ENCODE results near the gene RNF213. TPM values are rescaled to one million over a fixed set of nuclear protein-coding genes. Genes with fewer than 3 reads are reported as not detected.

The RNF213 gene
- total RNA-seq (2022; extraction: Qiagen RNA extraction; ENCODE audit: low read depth) = 54.9 to 62.3 TPM (median 58.8 TPM) in 5 replicates

DNA sequence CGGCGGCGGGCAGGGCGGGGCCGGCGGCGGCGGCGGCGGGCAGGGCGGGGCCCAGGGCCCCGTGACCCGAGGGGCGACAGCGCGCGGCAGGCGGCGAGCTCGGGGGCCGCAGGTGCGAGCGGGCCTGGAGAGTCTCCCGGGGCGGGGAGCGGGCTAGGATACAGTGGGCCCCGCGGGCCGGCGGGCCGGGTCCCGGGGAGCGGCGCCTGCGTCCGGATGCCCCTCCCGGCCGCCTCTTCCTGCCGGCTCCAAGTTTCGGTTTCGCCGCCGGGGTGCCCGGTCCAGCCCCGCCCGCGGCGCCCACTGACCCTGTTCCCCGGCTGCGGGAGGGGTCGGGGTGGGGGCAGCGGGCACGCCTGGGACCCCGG lies at the start of gene RNF213:
Gene RNF213, plus strand, starts transcription at position 62 of the 368 bp plus-strand sequence. CDS start 2,830 bp downstream, outside the sequence.

DNA sequence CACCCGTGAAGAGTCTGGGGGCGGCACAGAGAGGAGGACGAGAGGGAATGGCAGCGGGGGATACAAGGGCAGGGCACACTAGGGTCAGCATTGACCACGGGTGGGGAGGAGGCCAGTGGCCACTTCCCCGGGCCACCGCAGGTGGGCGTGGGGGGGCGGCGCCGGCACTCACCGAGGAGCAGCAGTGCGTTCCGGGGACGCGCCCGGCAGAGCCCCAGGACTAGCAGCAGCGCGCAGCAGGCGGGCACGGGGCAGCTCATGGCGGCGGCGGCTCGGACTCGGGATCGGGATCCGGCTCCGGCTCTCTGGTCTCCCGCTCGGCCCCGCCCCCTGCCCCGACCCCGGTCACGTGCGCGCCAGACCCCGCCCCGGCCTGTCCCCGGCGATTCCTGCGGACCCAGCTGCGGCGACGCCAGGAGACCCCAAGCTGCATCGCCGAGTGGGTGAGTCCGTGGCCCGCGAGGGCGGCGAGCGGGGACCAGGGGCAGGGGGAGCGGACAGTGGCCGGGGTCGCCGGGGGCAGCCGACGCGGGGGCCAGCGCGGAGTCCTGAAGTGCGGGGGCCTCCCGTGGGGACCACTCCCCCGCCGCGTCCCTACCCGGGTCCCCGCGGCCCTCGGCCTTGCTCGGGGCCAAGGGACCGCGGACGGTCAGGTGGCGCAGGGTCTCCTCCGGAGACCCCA lies 40.5 kb upstream of the RNF213 start, which contains the start of the genes SGSH and SLC26A11:
Gene SGSH, minus strand, starts transcription at position 280 of the 682 bp plus-strand sequence. Its CDS starts 20 bp downstream, at position 260.
Gene SLC26A11, plus strand, starts transcription at position 374 of the 682 bp plus-strand sequence. CDS start 1,134 bp downstream, outside the sequence.

DNA sequence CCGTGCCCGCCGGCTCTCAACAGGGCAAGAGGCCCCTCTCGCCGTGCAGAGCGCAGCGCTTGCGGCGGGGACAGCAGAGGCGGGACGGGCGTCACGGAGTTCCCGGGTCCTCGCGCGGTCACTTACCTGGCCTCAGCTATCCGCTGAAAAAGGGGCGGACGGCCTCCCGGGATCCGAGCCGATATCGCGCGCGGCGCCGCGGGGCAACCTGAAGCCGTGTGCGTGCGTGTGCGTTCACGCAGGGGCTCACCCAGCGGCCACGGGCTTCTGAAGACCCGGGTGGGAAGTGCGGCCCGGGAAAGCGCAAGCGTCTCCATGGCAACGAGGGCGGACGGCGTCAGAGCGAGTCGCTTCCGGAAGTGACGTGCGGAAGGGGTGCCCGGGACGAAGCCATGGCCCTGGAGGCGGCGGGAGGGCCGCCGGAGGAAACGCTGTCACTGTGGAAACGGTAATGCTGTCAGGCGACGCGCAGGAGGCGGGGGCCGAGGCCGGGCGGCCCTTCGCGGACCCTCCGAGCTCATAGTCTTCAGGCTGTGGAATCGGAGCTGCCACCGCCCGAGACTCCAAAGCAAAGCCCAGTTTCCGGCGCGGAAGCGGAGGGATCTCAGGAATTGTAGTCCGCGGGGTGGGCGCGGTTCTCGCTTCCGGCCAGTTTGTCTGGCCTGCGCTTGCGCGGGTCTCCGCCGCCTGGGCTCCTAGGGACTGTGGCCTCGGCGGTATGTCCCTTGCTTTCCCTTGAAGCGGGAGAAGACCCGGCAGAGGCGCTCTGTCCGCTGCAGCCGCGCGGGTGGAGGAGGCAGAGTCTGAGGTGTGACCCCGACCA lies 154.4 kb downstream of the RNF213 start, which contains the start of gene ENDOV:
Gene ENDOV, plus strand, starts transcription at position 365 of the 823 bp plus-strand sequence. Its CDS starts 28 bp downstream, at position 393.

Other genes with a start within 250 kb of the RNF213 start
- 6.9 to 10.9 TPM (median 10.0 TPM) in 5 replicates for gene TBC1D16, start 225.0 kb upstream of the RNF213 start, total RNA-seq (2022; extraction: Qiagen RNA extraction; ENCODE audit: low read depth)
- 3.7 to 7.0 TPM (median 5.4 TPM) in 5 replicates for gene CCDC40, start 224.2 kb upstream of the RNF213 start, total RNA-seq (2022; extraction: Qiagen RNA extraction; ENCODE audit: low read depth)
- gene GAA, start 159.3 kb upstream of the RNF213 start, total RNA-seq (2022; extraction: Qiagen RNA extraction; ENCODE audit: low read depth) = 47.4 to 57.5 TPM (median 54.4 TPM) in 5 replicates
- 184 to 217 TPM (median 211 TPM) in 5 replicates for gene EIF4A3, start 113.7 kb upstream of the RNF213 start, total RNA-seq (2022; extraction: Qiagen RNA extraction; ENCODE audit: low read depth)
- 0.12 to 0.43 TPM (median 0.34 TPM) in 5 replicates for gene CARD14, start 90.8 kb upstream of the RNF213 start, total RNA-seq (2022; extraction: Qiagen RNA extraction; ENCODE audit: low read depth)
- 18.3 to 28.1 TPM (median 23.9 TPM) in 5 replicates for gene SGSH, start 40.5 kb upstream of the RNF213 start, total RNA-seq (2022; extraction: Qiagen RNA extraction; ENCODE audit: low read depth)
- gene SLC26A11, start 40.4 kb upstream of the RNF213 start, total RNA-seq (2022; extraction: Qiagen RNA extraction; ENCODE audit: low read depth) = 13.3 to 15.7 TPM (median 14.4 TPM) in 5 replicates
- 42.3 to 51.6 TPM (median 48.2 TPM) in 5 replicates for gene ENDOV, start 154.3 kb downstream of the RNF213 start, total RNA-seq (2022; extraction: Qiagen RNA extraction; ENCODE audit: low read depth)
- gene NPTX1, start 215.8 kb downstream of the RNF213 start, total RNA-seq (2022; extraction: Qiagen RNA extraction; ENCODE audit: low read depth) = 81.9 to 151 TPM (median 124 TPM) in 5 replicates

Data from A549 treated with GW870086 at 1 μM for 4 hours (cell line).